Ovary (tissue), 3 donors: ENCODE results near the gene FAM107B.

Experiments used
- EP300 ChIP-seq: sonication (generic); formaldehyde crosslinking; IDR thresholded peaks from one replicate; pipeline ENCODE4 v1.6.1; 2017; ENCODE audit warnings: antibody characterized with exemption
- TF ChIP-seq, protein P1 (sequence below), 3 donors: fragments of 450-650 bp in 2 of 3; fragments of 200-600 bp in 1 of 3; IDR thresholded peaks; one replicate each; pipeline versions ENCODE4 v1.5.1 to v1.8.0; 2016 to 2022; ENCODE audit warnings: antibody characterized with exemption in 3 of 3, mild to moderate bottlenecking in 1 of 3
- donor health status: DM: no; HTN: no; CAD: no.

DNA sequence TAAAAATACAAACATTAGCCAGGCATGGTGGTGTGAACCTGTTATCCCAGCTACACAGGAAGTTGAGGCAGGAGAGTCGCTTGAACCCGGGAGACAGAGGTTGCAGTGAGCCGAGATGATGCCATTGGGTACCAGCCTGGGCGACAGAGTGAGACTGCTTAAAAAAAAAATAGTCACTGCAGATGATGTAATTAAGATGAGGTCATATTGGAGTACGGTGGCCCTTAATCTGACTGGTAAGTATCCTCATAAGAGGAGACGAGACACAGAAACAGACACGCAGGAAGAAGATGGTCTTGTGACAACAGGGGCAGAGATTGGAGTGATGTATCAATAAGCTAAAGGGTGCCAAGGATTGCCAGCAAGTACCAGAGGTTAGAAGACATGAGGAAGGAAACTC lies 156.0 kb downstream of the FAM107B start:
- TF ChIP-seq, protein P1, sequence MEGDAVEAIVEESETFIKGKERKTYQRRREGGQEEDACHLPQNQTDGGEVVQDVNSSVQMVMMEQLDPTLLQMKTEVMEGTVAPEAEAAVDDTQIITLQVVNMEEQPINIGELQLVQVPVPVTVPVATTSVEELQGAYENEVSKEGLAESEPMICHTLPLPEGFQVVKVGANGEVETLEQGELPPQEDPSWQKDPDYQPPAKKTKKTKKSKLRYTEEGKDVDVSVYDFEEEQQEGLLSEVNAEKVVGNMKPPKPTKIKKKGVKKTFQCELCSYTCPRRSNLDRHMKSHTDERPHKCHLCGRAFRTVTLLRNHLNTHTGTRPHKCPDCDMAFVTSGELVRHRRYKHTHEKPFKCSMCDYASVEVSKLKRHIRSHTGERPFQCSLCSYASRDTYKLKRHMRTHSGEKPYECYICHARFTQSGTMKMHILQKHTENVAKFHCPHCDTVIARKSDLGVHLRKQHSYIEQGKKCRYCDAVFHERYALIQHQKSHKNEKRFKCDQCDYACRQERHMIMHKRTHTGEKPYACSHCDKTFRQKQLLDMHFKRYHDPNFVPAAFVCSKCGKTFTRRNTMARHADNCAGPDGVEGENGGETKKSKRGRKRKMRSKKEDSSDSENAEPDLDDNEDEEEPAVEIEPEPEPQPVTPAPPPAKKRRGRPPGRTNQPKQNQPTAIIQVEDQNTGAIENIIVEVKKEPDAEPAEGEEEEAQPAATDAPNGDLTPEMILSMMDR (IDR thresholded peaks at IDR 0.05), result no peak
- TF ChIP-seq EP300, result no peak
